ENCODE measurements around the gene KRTAP3-3.

Gene KRTAP3-3

DNA sequence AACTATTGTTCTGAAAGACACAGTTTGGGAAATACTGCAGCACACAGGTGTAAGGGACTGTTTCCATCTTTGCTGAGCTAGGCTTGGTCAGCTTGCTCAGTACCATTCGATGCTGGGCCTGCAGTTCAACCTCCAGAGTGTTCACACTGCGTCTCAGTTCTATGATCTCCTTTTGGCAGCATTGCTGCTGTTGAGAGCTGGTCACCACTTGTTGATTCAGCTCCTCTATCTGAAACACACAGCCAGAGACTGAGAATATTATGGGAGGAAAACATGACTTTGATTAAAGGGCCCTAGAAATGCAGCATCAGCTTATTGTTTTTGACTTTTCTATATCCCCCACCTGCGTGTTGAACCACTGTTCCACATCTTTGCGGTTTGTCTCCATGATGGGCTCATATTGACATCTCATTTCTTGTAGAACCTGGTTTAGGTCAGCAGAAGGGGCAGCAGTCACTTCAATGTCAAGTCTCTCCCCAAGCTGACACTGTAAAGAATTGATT lies 31.9 kb downstream of the KRTAP3-3 start:
- H3K4me2 ChIP-seq (ENCODE audit: low read length), result no peak overlapping the region
- no peaks in the 10 kb centered on the region for H3K9me2 ChIP-seq (replicated peaks; ENCODE audit: control insufficient read depth, low read length)
- H3K27ac ChIP-seq (ENCODE audit: low read depth, low read length), result no peak overlapping the region
- TF ChIP-seq EZH2phosphoT487 (IDR thresholded peaks at IDR 0.05; ENCODE audit: borderline replicate concordance, low read length), result no peak
- TF ChIP-seq, protein P1, sequence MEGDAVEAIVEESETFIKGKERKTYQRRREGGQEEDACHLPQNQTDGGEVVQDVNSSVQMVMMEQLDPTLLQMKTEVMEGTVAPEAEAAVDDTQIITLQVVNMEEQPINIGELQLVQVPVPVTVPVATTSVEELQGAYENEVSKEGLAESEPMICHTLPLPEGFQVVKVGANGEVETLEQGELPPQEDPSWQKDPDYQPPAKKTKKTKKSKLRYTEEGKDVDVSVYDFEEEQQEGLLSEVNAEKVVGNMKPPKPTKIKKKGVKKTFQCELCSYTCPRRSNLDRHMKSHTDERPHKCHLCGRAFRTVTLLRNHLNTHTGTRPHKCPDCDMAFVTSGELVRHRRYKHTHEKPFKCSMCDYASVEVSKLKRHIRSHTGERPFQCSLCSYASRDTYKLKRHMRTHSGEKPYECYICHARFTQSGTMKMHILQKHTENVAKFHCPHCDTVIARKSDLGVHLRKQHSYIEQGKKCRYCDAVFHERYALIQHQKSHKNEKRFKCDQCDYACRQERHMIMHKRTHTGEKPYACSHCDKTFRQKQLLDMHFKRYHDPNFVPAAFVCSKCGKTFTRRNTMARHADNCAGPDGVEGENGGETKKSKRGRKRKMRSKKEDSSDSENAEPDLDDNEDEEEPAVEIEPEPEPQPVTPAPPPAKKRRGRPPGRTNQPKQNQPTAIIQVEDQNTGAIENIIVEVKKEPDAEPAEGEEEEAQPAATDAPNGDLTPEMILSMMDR (IDR thresholded peaks at IDR 0.05; ENCODE audit: low read depth, low read length, poor library complexity, severe bottlenecking), result no peak
- H3K4me3 ChIP-seq (ENCODE audit: low read length), result no peak overlapping the region
- no peaks in the 10 kb centered on the region for H3K4me1 ChIP-seq (ENCODE audit: control insufficient read depth, low read length)
- H3K79me2 ChIP-seq (ENCODE audit: control insufficient read depth, low read length), result no peaks in the 10 kb centered on the region
- no peaks in the 10 kb centered on the region for H3K9me3 ChIP-seq (ENCODE audit: control insufficient read depth, insufficient read depth, low read length)
- H3F3A ChIP-seq (ENCODE audit: control insufficient read depth, insufficient read depth), result no peaks in the 10 kb centered on the region
- peaks cover 4% of the 10 kb centered on the region for H3K27me3 ChIP-seq (ENCODE audit: control insufficient read depth, low read length)
- H3K36me3 ChIP-seq (ENCODE audit: control insufficient read depth, low read length), result no peaks in the 10 kb centered on the region
- no peaks in the 10 kb centered on the region for H4K20me1 ChIP-seq (ENCODE audit: control insufficient read depth, insufficient read depth, low read depth, low read length)

GRCh38 chr17:40961591-40961990 lies 32.4 kb downstream of the KRTAP3-3 start:
- no peaks in the 10 kb centered on the region for H3K36me3 ChIP-seq (ENCODE audit: control insufficient read depth, low read length)
- peaks cover 4% of the 10 kb centered on the region for H3K27me3 ChIP-seq (ENCODE audit: control insufficient read depth, low read length)
- H3K4me3 ChIP-seq (ENCODE audit: low read length), result no peak overlapping the region
- H3K27ac ChIP-seq (ENCODE audit: low read depth, low read length), result no peak overlapping the region
- TF ChIP-seq, protein P1 (IDR thresholded peaks at IDR 0.05; ENCODE audit: low read depth, low read length, poor library complexity, severe bottlenecking), result no peak
- no peak for TF ChIP-seq EZH2phosphoT487 (IDR thresholded peaks at IDR 0.05; ENCODE audit: borderline replicate concordance, low read length)
- no peaks in the 10 kb centered on the region for H3F3A ChIP-seq (ENCODE audit: control insufficient read depth, insufficient read depth)
- no peak overlapping the region for H3K4me2 ChIP-seq (ENCODE audit: low read length)
- H3K9me3 ChIP-seq (ENCODE audit: control insufficient read depth, insufficient read depth, low read length), result no peaks in the 10 kb centered on the region
- no peaks in the 10 kb centered on the region for H4K20me1 ChIP-seq (ENCODE audit: control insufficient read depth, insufficient read depth, low read depth, low read length)
- H3K4me1 ChIP-seq (ENCODE audit: control insufficient read depth, low read length), result no peaks in the 10 kb centered on the region
- no peaks in the 10 kb centered on the region for H3K9me2 ChIP-seq (replicated peaks; ENCODE audit: control insufficient read depth, low read length)
- no peaks in the 10 kb centered on the region for H3K79me2 ChIP-seq (ENCODE audit: control insufficient read depth, low read length)

DNA sequence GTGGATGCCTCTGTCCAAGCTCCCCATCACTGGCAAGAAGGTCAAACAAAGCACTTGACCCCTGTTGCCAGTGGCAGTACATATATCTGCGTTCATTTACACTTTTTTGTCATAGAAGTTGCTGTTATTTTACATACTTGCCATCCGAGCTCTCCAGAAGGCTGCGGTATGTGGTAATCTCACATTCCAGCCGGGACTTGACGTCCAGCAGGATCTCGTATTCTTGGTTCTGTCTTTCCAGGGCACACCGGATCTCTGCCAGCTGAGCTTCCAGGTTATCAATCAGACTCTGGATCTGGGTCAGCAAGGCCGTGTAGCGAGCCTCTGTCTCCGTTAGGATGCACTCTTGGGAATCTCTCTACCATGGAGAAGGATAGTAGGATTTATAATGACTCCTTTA lies 33.8 kb downstream of the KRTAP3-3 start:
- no peak for TF ChIP-seq EZH2phosphoT487 (IDR thresholded peaks at IDR 0.05; ENCODE audit: borderline replicate concordance, low read length)
- TF ChIP-seq, protein P1 (IDR thresholded peaks at IDR 0.05; ENCODE audit: low read depth, low read length, poor library complexity, severe bottlenecking), result no peak
- H3K27ac ChIP-seq (ENCODE audit: low read depth, low read length), result no peak overlapping the region
- no peak overlapping the region for H3K4me3 ChIP-seq (ENCODE audit: low read length)
- H3K79me2 ChIP-seq (ENCODE audit: control insufficient read depth, low read length), result no peaks in the 10 kb centered on the region
- H3K9me3 ChIP-seq (ENCODE audit: control insufficient read depth, insufficient read depth, low read length), result no peaks in the 10 kb centered on the region
- H3K36me3 ChIP-seq (ENCODE audit: control insufficient read depth, low read length), result no peaks in the 10 kb centered on the region
- no peaks in the 10 kb centered on the region for H3K4me1 ChIP-seq (ENCODE audit: control insufficient read depth, low read length)
- no peaks in the 10 kb centered on the region for H3K9me2 ChIP-seq (replicated peaks; ENCODE audit: control insufficient read depth, low read length)
- H3K4me2 ChIP-seq (ENCODE audit: low read length), result no peak overlapping the region
- no peaks in the 10 kb centered on the region for H4K20me1 ChIP-seq (ENCODE audit: control insufficient read depth, insufficient read depth, low read depth, low read length)
- H3K27me3 ChIP-seq (ENCODE audit: control insufficient read depth, low read length), result peaks cover 4% of the 10 kb centered on the region
- no peaks in the 10 kb centered on the region for H3F3A ChIP-seq (ENCODE audit: control insufficient read depth, insufficient read depth)

Measured in DOHH2 (cell line).